HG02973 (cell line): ENCODE results near the gene SLIT2.

Experiments used
- ATAC-seq: cut with Tn5 transposase; IDR thresholded peaks from one replicate; pipeline ENCODE4 v1.9.1; 2021; ENCODE audit warnings: moderate library complexity; ENCODE audit not compliant: unreplicated experiment

The SLIT2 gene

DNA sequence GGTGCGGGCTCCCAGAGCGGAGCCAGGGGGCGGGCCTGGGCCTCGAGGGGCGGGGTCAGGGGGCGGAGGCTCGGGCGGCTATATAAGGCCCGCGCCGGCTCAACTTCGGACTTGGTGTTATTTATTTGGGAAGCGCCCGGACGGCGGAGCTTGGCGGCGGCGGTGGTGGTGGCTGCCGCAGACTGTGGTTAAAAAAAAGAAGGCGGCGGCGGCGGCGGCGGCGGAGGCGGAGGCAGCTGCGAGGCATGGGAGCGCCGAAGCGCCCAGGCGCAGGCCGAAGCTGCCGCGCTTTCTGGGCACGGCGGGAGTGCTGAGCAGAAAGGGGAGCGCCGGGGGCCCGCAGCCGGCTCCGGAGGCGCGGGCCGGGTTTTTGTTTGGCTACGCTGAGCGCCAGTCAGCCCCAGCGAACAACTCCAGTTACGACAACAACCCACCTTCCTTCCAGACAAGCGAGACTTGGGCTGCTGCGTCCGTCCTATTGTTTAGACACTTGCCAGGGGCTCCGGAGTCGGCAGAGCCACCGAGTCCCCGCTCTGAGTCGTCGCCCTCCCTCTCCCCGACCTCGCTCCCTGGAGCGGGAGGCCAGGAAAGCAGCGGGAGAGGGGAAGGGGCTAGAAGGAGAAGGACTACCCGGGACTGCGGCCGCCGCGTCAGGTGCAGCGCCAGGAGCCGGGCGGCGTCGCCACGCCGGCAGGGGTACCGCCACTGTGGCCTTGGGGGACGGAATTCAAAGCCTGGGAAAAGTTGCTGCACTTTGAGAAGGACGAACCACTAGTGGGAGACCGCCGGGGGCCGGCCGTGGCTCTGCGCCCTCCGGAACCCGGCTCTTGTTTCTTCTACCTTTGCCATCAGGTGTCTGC, at the start of gene SLIT2:
Gene SLIT2 (plus strand): TSS at position 110 of the 860 bp plus-strand sequence. CDS start 1,911 bp downstream, outside the sequence.
- ATAC-seq = peak; percentile 86

DNA sequence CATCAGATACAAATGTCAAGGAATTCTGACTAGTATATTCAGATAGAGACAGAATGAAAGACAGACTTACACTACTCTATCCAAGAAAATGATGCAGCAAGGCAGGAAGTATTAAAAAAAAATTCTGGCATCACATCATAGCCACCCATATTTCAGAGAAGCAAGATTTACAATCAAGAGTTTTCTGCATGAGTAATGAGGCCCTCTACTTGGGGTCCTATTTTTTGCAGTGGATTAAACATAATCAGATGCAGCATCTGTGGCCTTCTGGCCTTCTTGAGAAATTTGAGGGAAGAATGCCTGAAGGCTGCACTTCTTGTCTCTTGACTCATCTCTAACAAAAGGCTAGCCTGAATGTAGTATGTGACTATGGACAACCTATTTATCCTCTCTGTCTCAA, 48.2 kb upstream of the SLIT2 start:
- ATAC-seq = no peak

DNA sequence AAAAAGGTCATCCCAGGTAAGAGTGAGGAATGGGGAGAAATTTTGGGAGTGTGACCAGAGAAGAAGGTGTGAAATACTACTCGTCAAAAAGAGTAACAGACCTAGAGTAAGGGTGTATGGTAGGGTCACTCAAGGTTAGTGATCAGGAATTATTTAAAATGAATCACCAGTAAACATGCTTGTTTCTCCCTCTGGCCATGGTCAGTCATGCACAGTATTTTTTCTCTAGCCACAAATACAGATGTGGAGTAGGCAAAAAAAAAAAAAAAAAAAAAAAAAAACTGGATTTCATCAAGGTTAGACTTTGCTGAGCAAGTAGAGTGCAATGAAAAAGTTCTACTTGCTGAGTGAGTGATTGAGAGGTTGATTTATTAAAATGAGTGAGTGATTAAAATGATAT, 34.2 kb upstream of the SLIT2 start:
- no peak for ATAC-seq

DNA sequence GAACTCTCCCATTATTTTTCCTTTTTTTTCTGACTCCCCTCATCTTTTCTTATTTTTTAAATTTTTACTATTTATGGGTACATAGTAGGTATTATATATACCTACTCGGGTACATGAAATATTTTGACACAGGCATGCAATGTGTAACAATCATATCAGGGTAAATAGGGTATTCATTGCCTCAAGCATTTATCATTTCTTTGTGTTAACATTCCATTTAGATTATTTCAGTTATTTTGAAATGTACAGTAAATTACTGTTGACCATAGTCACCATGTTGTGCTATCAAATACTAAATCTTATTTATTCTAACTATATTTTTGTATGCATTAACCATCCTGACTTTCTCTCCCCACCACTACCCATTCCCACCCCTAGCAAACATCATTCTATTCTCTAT, 33.8 kb upstream of the SLIT2 start:
- no peak for ATAC-seq

- no peak for ATAC-seq
Observed at GRCh38 chr4:20219521-20219920, 32.2 kb upstream of the SLIT2 start.

DNA sequence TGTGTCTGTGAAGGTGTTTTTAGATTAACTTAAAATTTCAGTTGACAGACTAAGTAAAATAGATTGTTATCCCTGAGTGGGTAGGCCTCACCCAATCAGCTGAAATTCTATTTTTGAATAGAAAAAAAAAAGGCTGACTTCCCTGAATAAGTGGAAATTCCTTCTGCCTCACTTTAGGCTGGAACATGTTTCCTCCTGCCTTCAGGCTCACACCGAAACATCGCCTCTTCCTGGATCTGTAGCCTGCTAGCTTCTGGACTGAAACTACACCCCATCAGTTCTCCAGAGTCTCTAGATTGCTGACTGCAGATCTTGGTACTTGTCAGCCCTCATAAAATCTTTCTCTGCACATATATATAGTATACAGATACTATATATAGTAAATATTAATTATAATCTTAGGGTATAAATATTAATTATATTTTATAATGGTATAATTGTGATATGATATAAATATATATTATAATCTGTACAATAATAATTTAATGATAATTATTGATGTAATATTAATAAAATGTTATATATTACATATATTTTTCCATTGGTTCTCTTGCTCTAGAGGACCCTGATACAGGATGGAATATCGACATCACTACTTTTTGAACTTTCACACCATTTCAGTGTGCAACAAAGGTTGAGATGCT, 13.7 kb upstream of the SLIT2 start:
- no peak for ATAC-seq

GRCh38 chr4:20248155-20248558, 3.5 kb upstream of the SLIT2 start:
- ATAC-seq = no peak

DNA sequence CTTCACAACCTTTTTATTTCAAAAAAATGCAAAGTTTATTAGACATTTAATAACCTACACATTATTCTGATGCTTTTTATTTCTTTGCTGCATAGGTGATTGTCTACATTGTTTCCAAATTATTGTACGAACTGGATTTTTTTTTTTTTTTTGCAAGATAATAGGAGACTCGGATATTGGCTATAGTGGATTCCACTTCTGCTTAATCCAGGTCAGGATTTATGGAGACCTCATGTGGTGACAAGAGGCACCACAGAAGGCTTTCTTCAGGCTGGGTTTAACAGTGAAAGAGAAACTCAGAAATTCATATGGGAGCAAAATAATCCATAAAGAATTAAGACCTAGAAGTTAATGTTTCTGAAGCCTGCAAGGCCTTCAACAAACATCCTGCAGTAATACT, 2.4 kb upstream of the SLIT2 start:
- no peak for ATAC-seq

- ATAC-seq = peak; percentile 21
Observed at GRCh38 chr4:20251031-20251795, 492 bp upstream of the SLIT2 start.

DNA sequence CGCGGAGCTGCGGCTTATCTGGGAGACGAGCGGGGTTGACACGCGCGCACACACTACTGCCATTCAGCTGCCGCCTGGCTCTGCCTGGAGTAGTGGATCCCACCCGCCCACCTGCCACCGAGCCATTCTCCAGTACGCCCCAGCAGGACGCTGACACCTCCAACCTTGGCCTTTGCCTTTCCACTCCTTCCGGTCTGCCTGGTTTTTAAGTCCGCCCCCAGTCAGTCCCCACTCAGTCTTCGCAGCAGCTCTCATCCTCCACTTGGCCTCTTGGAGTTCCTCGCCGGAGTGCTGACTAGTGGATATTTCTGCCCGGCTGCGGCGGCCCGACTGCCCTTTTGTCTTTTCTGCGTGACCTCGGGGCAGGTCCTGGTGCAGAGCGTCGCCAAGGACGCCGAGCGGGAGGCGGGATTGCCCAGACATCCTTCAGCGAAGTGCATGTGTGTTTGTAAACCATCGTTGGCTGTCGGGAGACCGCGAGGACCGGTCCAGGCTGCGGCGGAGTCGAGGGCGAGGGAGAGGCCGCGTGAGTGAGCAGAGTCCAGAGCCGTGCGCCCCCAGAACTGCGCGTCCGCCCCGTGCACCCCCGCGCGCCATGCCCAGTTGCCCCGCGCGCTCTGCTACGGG, 1.1 kb downstream of the SLIT2 start:
- ATAC-seq = no peak

- ATAC-seq = no peak
Observed at GRCh38 chr4:20253283-20253734, 1.6 kb downstream of the SLIT2 start.

GRCh38 chr4:20253735-20254409, 2.2 kb downstream of the SLIT2 start:
- ATAC-seq = no peak

DNA sequence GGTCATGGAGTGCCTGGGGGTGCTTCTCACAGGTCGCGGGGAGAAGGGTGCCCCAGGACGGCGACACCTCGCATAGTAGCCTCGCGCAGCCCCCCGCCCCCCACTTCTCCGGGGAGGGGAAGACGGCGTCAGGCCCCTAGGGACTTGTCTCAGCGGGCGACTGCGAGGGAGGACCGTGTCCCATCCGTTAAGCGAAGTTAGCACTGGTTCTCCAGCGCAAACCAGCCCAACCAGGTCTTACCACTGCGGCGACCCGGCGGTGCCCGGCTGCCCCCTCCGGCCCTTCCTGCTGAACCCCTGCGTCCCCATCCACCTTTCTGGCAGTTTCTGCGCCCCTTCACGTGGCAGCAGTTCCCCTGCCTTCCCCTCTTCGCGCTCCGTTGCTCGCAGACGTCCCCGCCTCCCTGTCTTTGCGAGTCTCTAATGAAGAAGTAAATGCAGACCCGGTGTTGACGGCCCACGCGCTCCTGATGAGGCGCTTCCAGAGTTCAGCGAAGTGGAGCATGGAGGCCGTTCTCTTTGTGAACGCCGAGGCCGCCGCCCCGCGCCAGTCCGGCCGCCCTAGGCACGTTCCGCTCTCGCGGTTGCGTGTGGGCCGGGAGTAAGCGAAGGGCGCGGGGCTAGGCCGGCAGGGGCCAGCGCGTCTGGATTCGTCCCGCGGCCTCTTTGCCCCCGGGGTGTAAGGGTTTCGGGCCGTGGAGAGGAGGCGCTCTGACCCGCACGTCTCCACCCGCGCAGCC, 3.0 kb downstream of the SLIT2 start:
- no peak for ATAC-seq

DNA sequence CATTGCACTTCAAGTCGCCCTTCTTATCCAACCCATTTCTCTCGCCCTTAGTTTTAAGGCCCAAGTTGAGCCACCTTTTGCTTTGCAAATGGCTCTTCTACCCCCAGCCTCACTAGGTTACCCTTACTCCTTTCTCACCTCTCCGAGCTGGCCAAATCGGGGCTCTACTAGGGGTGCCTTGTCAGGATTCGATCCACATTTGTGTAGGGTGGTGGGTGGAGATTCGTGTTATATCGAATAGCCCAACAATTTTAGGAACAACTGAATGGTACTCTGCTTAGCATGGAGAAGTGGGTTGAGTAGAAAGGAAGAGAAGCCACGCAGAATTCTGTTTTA, 3.5 kb downstream of the SLIT2 start:
- ATAC-seq = no peak

DNA sequence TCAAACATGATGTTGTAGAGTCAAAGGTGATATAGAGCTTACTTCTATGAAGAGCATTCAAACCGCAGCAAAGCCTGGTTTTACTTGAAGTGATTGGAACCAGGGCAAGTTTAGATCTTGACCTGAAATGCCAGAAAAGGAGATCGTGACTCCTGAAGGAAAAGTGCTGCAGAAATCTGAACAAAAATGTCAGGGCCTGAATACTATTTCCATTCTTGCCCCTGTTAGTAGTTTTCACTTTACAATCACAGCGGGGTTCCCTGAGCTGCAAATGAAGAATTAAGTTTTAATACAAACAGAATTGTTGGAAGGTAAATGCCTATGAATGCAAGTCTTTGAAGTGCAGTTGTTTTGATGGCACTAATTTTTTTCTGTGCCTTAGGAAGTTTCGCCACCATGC, 4.1 kb downstream of the SLIT2 start:
- ATAC-seq = no peak

DNA sequence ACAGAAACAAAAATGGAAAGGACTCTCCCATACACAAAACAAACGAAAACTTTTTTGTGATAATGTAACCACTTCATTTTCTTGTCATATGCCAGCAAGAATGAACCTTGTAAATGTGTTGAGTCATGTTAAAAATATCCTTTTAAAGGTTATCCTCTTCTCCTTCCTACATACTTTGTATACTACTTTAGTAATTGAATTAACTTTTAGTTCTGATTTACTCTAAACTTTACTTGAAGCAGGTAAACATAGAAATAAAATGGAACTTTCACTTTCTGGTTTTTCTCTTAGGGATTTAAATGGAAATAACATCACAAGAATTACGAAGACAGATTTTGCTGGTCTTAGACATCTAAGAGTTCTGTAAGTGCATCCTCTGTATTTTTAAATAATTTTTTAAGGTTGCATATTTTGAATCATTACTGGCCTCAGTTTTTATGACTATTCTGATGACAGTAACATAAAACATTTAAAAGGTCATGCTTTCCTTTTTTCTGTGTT, 4.7 kb downstream of the SLIT2 start:
- no peak for ATAC-seq

- no peak for ATAC-seq
Observed at GRCh38 chr4:20259707-20260106, 8.0 kb downstream of the SLIT2 start.

DNA sequence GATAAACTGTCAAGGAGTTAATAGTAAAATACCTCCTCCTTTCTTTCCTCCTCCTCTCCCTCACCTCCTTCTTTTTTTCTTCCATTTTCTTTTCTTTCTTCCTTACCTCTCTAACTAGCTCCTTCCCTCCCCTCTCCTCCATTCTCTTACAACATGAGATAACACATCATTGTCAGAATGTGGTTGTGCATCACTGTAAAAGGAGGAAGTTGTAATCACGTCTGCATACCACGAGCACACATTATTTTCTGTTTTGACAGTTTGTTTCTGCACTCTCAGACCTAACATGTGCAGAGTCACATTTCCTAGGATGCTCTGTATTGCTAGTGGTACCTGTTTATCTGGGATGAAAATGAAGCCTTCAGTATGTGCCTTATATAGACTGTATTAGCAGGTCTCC, 9.1 kb downstream of the SLIT2 start:
- ATAC-seq = no peak

- ATAC-seq = no peak
Observed at GRCh38 chr4:20262221-20262620, 10.5 kb downstream of the SLIT2 start.

DNA sequence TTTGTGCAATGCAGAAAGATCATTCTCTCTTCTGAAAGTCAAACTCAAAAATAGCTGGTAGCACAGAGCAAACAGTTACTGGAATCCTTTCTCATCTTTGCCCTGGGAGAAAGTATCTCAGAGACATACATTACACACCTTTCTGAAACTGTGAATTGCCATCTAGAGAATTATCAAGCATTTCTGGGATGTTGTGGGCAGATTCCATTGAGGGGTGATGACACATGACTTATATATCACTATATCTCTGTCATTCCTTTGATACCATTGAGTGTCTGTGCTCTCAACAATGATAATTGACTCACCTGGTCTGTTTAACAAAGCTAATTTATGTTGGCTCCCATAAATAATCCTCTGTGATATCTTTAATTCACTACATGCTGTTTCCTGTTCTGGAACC, 13.0 kb downstream of the SLIT2 start:
- no peak for ATAC-seq
